Measurements from ENCODE around the gene CLIP4. TPM values are rescaled to one million over a fixed set of nuclear protein-coding genes. Genes with fewer than 3 reads are reported as not detected.

The CLIP4 gene
- total RNA-seq, 4 donors from 2014 or later, result 11.9 to 37.8 (median 22.5) TPM

DNA sequence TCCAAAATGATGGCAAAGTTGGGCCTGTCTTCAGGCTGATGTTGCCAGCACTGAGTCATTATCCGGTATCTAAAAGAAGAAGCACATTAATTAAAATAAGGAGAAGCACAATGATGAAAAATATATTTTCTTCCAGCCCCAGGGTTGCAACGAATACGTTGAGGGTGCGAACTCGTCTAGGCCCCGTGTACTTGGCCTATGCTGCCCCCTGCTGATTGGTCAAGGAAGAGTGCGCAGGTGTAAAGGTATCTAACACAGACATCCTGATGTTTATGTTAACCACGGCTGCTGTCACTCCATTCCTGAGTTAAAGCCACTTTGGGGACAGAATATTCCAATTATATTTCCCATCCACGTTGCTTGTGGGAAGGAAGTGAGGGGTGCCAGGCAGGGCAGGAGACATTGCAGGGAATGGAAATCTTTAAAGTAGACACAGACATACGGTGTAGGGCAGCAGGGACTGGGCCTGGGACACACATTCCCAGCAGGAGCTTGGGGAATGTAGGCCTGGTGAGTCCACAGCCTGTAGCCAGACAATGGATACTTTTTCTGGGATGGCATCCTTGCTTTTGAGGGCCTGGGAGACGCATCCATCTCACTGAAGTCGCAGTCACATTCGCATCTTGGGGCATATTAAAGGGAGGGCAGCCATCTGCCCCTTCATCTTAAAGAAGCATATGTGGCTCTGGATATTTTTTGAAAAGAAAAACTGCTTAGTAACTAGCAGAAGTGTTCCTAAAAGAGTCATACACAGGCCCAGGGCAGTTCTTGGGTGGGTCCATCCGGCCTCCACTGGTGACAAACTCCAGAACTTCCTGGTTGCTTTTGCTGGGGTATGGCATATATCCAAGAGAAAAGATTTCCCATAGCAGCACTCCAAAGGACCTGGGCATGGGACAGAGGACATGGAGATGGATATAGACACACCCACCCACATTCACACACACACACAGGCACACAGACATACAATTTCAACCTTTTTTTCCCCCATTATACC, 81.9 kb downstream of the CLIP4 start:
- no peaks in the 10 kb centered on the region for H3K4me1 ChIP-seq
- peak; percentile 75 for DNase-seq
- no peaks in the 10 kb centered on the region for H3K27me3 ChIP-seq
- no peak for TF ChIP-seq EP300 (IDR thresholded peaks at IDR 0.05; ENCODE audit: low read depth)
- TF ChIP-seq, protein P1, sequence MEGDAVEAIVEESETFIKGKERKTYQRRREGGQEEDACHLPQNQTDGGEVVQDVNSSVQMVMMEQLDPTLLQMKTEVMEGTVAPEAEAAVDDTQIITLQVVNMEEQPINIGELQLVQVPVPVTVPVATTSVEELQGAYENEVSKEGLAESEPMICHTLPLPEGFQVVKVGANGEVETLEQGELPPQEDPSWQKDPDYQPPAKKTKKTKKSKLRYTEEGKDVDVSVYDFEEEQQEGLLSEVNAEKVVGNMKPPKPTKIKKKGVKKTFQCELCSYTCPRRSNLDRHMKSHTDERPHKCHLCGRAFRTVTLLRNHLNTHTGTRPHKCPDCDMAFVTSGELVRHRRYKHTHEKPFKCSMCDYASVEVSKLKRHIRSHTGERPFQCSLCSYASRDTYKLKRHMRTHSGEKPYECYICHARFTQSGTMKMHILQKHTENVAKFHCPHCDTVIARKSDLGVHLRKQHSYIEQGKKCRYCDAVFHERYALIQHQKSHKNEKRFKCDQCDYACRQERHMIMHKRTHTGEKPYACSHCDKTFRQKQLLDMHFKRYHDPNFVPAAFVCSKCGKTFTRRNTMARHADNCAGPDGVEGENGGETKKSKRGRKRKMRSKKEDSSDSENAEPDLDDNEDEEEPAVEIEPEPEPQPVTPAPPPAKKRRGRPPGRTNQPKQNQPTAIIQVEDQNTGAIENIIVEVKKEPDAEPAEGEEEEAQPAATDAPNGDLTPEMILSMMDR (IDR thresholded peaks at IDR 0.05), result peak; percentile 68 to 82 (median 74)
- TF ChIP-seq POLR2AphosphoS5 (IDR thresholded peaks at IDR 0.05), result no peak
- TF ChIP-seq POLR2A (IDR thresholded peaks at IDR 0.05), result no peak
- 33 to 36% methylated on average over 11 to 14 of the region's 14 CpGs for WGBS, 2 donors (ENCODE audit: low coverage in 1 of 2)
- H3K27ac ChIP-seq, result no peak overlapping the region
- H3K4me3 ChIP-seq, result no peak overlapping the region
- intact Hi-C loops (cut with DNase I; ENCODE audit: low total_unique reads), result loop anchor here (2.0 kb wide), 1 partner anchor 238 kb away; no protein-coding TSS in a partner anchor
- H3K36me3 ChIP-seq, result no peaks in the 10 kb centered on the region
- in situ Hi-C loops (cut with MboI; ENCODE audit: low pct_ligation_motif_present in 1 of 4, low pct_unique_long_range_greater_than_20kb in 1 of 4, low sequenced_read_pairs in 3 of 4), result loop anchor here in 2 of 4 donors (10.0 to 25.0 kb wide), 2 partner anchors 242 to 360 kb away; no protein-coding TSS in a partner anchor
- no peaks in the 10 kb centered on the region for H3K9me3 ChIP-seq

DNA sequence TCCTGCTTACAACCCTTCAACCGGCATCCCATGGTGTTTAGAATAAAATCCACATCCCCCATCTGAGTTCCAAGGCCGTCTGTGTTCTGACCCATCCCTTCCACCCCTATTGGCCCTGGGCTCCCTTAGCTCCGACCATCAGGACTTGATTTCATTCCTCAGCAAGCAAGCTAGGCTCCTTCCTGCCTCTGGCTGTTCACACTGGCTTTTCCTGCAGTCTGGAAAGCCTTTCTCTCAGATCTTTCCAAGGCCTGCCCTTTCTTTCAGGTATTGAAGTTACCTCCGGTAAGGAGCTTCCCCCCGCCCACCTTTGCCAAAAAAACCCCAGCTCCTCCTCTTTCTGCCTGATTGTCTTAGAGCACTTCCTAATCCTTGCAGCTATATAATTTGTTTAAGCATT, 86.8 kb downstream of the CLIP4 start:
- intact Hi-C loops (cut with DNase I; ENCODE audit: low total_unique reads) (no loop called here), in situ Hi-C loops (cut with MboI; ENCODE audit: low pct_ligation_motif_present in 1 of 4, low pct_unique_long_range_greater_than_20kb in 1 of 4, low sequenced_read_pairs in 3 of 4) (loop anchor here (5.0 to 25.0 kb wide), 3 partner anchors 245 to 615 kb away; no protein-coding TSS in a partner anchor)
- Histone ChIP-seq H3K4me1 (no peaks in the 10 kb centered on the region), H3K9me3 (no peaks in the 10 kb centered on the region), H3K27me3 (no peaks in the 10 kb centered on the region), H3K4me3 (no peak overlapping the region), H3K36me3 (no peaks in the 10 kb centered on the region), H3K27ac (no peak overlapping the region)
- TF ChIP-seq POLR2AphosphoS5 (IDR thresholded peaks at IDR 0.05), result no peak
- TF ChIP-seq POLR2A (IDR thresholded peaks at IDR 0.05), result no peak
- TF ChIP-seq, protein P1 (IDR thresholded peaks at IDR 0.05), result no peak
- TF ChIP-seq EP300 (IDR thresholded peaks at IDR 0.05; ENCODE audit: low read depth), result no peak
- DNase-seq, result no peak
- WGBS, 2 donors (ENCODE audit: low coverage in 1 of 2), result 36 to 48% methylated on average over 5 of the region's 5 CpGs

GRCh38 chr2:29202819-29203495, 87.7 kb downstream of the CLIP4 start:
- H3K4me3 ChIP-seq, result no peak overlapping the region
- intact Hi-C loops (cut with DNase I; ENCODE audit: low total_unique reads) (no loop called here), in situ Hi-C loops (cut with MboI; ENCODE audit: low pct_ligation_motif_present in 1 of 4, low pct_unique_long_range_greater_than_20kb in 1 of 4, low sequenced_read_pairs in 3 of 4) (loop anchor here (5.0 to 25.0 kb wide), 3 partner anchors 246 to 616 kb away; no protein-coding TSS in a partner anchor)
- H3K27me3 ChIP-seq, result no peaks in the 10 kb centered on the region
- DNase-seq, result no peak
- 84% methylated on average over 5 of the region's 5 CpGs; no CpG with 5 or more reads in 1 of the 2 donors for WGBS, 2 donors (ENCODE audit: low coverage in 1 of 2)
- H3K27ac ChIP-seq, result no peak overlapping the region
- no peaks in the 10 kb centered on the region for H3K36me3 ChIP-seq
- TF ChIP-seq POLR2AphosphoS5 (IDR thresholded peaks at IDR 0.05), result no peak
- TF ChIP-seq, protein P1 (IDR thresholded peaks at IDR 0.05), result no peak
- TF ChIP-seq EP300 (IDR thresholded peaks at IDR 0.05; ENCODE audit: low read depth), result no peak
- H3K4me1 ChIP-seq, result no peaks in the 10 kb centered on the region
- H3K9me3 ChIP-seq, result no peaks in the 10 kb centered on the region

- no peaks in the 10 kb centered on the region for H3K9me3 ChIP-seq
- no peaks in the 10 kb centered on the region for H3K36me3 ChIP-seq
- TF ChIP-seq POLR2AphosphoS5 (IDR thresholded peaks at IDR 0.05), result no peak
- no peak for TF ChIP-seq EP300 (IDR thresholded peaks at IDR 0.05; ENCODE audit: low read depth)
- TF ChIP-seq, protein P1 (IDR thresholded peaks at IDR 0.05), result no peak
- no peak for TF ChIP-seq POLR2A (IDR thresholded peaks at IDR 0.05)
- H3K27me3 ChIP-seq, result no peaks in the 10 kb centered on the region
- in situ Hi-C loops (cut with MboI; ENCODE audit: low pct_ligation_motif_present in 1 of 4, low pct_unique_long_range_greater_than_20kb in 1 of 4, low sequenced_read_pairs in 3 of 4), result loop anchor here in 2 of 4 donors (5.0 to 25.0 kb wide), 3 partner anchors 250 to 620 kb away; no protein-coding TSS in a partner anchor
- no peak overlapping the region for H3K4me3 ChIP-seq
- DNase-seq, result no peak
- no peaks in the 10 kb centered on the region for H3K4me1 ChIP-seq
- 70 to 72% methylated on average over 2 to 5 of the region's 5 CpGs for WGBS, 2 donors (ENCODE audit: low coverage in 1 of 2)
- H3K27ac ChIP-seq, result no peak overlapping the region
- intact Hi-C loops (cut with DNase I; ENCODE audit: low total_unique reads), result no loop called here
Observed at GRCh38 chr2:29206941-29207340, 91.7 kb downstream of the CLIP4 start.

Measured in transverse colon (tissue), 4 donors.